Measurements from ENCODE around the gene CHCHD3.

- no peak for TF ChIP-seq EZH2phosphoT487 (IDR thresholded peaks at IDR 0.05; ENCODE audit: borderline replicate concordance, low read depth, low read length)
- no peak for TF ChIP-seq CTCF (conservative IDR thresholded peaks at IDR 0.05; ENCODE audit: low read length)
Measured at GRCh38 chr7:132806834-132807233, 275.1 kb downstream of the CHCHD3 start.
